ENCODE results near the gene IER5. TPM values are rescaled to one million over a fixed set of nuclear protein-coding genes. Genes with fewer than 3 reads are reported as not detected.

IER5 gene
- total RNA-seq (2022; extraction: Qiagen RNA extraction): 24.1 to 41.3 TPM (median 38.2 TPM) in 5 replicates

DNA sequence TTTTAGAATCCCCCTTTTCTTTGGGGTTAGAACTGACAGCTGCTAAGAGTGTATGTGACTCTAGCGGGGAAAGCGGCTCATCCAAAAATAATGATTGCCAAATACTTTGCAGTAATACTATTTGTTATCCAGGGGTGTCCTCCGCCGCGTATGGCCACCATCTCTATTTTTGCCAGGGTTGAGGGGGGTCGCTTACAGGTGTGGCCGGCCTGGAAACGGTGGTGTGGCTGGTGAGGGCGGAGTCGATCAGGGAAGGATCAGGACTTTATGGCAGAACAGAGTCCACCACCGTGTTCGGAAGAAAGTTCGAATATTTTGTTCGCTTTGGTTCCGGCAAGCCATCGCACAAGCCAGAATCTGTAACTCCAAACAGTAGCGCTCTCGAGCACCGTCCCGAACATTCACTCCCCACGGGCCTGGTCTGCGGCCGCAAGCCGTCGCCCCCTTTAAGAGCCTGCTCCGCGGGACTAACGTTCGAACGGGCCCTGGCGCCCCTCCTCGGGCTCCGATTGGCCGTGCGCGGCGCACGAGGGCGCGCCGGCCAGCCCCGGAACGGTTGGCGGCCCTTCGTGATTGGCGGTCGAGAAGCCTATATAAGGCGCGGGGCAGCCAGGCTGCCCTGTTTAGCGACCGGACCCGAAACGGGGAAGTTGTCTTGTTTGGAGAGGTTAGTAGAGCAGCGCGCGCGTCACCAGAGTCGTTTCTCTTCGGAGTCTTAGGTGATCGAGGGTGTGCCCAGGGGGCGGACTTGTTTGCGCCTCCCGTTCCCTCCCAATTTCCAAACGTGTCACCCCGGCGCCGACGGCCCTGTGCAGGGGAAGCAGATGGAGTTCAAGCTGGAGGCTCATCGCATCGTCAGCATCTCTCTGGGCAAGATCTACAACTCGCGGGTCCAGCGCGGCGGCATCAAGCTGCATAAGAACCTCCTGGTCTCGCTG is at the start of gene IER5:
Gene IER5, plus strand, starts transcription at position 622 of the 938 bp plus-strand sequence. Its CDS starts 203 bp downstream, at position 825.

Other genes with a start within 250 kb of the IER5 start
- 0.53 to 1.2 TPM (median 0.74 TPM) in 5 replicates for gene KIAA1614, start 175.8 kb upstream of the IER5 start, total RNA-seq (2022; extraction: Qiagen RNA extraction)
- gene STX6, start 65.8 kb upstream of the IER5 start, total RNA-seq (2022; extraction: Qiagen RNA extraction): 11.9 to 13.0 TPM (median 12.1 TPM) in 5 replicates
- gene MR1, start 54.7 kb upstream of the IER5 start, total RNA-seq (2022; extraction: Qiagen RNA extraction): 6.3 to 8.7 TPM (median 7.1 TPM) in 5 replicates